ES-I3 (cell line): Measurements from ENCODE around the gene SGPL1.

Source experiments
- H3K36me3 ChIP-seq: 2 replicates; pipeline ENCODE4 v1.6.1; 2013; ENCODE audit warnings: mild to moderate bottlenecking, low read length, control low read depth, moderate library complexity; ENCODE audit not compliant: insufficient read depth
- H3K4me1 ChIP-seq: 2 replicates; pipeline ENCODE4 v1.6.1; 2013; ENCODE audit warnings: mild to moderate bottlenecking, control low read depth, low read length; ENCODE audit not compliant: insufficient read depth
- H3K9ac ChIP-seq: 2 replicates; pipeline ENCODE4 v1.6.1; 2013; ENCODE audit warnings: low read depth, mild to moderate bottlenecking, low read length, moderate library complexity
- H3K9me3 ChIP-seq: 2 replicates; pipeline ENCODE4 v1.6.1; 2013; ENCODE audit warnings: mild to moderate bottlenecking, low read length, moderate library complexity; ENCODE audit not compliant: control insufficient read depth, insufficient read depth

Gene SGPL1

DNA sequence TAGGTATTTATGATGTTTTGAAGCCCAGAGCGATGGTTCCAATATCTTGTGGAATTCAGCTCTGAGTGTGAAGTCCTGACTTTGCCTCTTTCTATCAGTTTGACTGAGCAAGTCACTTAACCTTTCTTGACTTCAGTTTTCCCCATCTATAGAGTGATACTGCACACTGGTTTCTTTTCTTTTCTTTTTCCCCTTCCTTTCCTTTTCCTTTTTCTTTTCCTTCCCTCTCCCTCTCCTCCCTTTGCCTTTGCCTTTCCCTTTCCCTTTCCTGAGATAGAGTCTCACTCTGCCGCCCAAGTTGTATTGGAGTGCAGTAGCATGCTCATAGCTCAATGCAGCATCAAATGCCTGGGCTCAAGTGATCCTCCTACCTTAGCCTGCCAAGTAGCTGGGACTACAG is 20.6 kb downstream of the SGPL1 start:
- Histone ChIP-seq H3K36me3 (no peaks in the 10 kb centered on the region), H3K4me1 (no peaks in the 10 kb centered on the region), H3K9ac (no peak overlapping the region), H3K9me3 (peaks cover 2% of the 10 kb centered on the region; the same call in 1 of the 2 replicates)

DNA sequence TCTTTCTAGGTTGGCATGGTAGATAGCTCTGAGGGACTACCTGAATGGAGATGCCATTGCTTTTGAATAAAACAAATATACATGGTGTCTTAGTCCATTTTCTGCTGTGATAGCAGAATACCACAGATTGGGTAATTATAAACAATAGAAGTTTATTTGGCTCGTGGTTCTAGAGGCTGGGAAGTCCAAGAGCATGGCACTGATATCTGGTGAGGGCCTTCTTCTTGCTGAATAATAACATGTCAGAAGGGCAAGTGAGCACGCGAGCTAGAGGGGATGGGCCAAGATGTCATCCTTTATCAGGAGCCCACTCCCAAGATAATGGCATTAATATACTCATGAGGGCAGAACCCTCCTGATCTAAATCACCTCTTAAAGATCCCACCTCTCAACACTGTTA is 21.9 kb downstream of the SGPL1 start:
- peaks cover 2% of the 10 kb centered on the region; the same call in 1 of the 2 replicates for H3K9me3 ChIP-seq
- H3K9ac ChIP-seq, result no peak overlapping the region
- H3K4me1 ChIP-seq, result no peaks in the 10 kb centered on the region
- H3K36me3 ChIP-seq, result no peaks in the 10 kb centered on the region

DNA sequence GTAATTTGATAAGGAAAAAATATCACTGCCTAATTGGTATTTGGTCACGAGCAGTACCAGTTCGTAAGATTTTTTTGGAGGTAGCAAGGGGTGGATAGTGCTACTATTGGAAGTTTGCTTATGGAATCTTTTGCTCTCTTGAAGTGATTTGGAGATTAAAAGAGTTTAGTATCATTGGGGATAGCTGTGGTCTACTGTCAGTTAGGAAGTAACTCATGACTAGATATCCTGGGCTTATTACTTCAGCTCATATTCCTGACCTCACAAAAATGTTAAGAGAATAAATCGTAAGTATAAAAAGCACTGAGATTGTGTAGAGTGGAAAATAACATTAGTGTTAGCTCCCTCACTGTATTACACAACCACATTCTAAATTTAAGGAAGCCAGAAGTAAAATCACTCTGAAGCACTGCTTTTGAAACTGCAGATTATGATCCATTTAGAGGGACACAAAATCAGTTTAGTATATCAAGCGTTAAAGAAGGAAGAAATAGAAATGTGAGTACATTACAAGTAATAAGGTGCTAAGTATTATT is 22.6 kb downstream of the SGPL1 start:
- Histone ChIP-seq H3K4me1 (no peaks in the 10 kb centered on the region), H3K9me3 (peaks cover 2% of the 10 kb centered on the region; the same call in 1 of the 2 replicates), H3K9ac (no peak overlapping the region), H3K36me3 (no peaks in the 10 kb centered on the region)

DNA sequence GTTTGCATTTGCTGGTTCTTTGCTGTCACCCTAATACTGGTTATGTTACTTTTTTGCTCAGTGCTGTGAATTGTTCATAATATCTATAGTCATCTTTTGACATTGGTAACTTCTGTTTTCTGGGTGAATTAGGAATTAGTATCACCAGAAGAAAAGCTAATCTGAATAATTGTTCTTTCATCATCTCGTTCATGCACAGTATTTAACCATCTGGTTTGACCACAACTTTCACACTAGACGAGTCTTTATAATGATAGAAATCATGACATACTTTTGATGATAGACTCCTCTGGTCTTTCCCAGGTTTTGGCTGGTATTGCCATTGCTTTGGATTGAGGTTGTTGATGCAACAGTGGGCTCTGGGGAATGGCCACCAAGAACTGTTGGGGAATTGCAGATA is 25.1 kb downstream of the SGPL1 start:
- no peaks in the 10 kb centered on the region for H3K4me1 ChIP-seq
- H3K9ac ChIP-seq, result no peak overlapping the region
- peaks cover 7% of the 10 kb centered on the region for H3K36me3 ChIP-seq
- H3K9me3 ChIP-seq, result peaks cover 2% of the 10 kb centered on the region; the same call in 1 of the 2 replicates

DNA sequence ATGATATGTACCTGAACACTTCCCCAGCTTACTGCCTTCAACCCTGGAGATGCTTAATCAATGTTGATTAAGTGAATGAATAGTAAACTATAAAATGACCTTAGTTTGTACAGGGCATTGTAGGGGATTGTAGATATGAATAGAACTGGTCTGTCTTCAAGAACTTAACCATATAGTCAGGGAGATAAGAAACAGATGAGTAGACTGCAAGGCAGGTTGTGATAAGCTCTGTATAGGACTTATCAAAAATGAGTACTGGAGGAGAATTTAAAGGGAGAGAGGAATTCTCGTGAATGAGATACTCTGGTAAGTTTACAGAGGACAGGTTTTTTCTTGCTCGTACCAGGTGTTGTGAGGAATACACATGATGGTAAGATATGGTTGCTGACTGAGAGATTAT is 27.6 kb downstream of the SGPL1 start:
- no peaks in the 10 kb centered on the region for H3K4me1 ChIP-seq
- H3K36me3 ChIP-seq, result peaks cover 7% of the 10 kb centered on the region
- no peak overlapping the region for H3K9ac ChIP-seq
- H3K9me3 ChIP-seq, result no peaks in the 10 kb centered on the region

DNA sequence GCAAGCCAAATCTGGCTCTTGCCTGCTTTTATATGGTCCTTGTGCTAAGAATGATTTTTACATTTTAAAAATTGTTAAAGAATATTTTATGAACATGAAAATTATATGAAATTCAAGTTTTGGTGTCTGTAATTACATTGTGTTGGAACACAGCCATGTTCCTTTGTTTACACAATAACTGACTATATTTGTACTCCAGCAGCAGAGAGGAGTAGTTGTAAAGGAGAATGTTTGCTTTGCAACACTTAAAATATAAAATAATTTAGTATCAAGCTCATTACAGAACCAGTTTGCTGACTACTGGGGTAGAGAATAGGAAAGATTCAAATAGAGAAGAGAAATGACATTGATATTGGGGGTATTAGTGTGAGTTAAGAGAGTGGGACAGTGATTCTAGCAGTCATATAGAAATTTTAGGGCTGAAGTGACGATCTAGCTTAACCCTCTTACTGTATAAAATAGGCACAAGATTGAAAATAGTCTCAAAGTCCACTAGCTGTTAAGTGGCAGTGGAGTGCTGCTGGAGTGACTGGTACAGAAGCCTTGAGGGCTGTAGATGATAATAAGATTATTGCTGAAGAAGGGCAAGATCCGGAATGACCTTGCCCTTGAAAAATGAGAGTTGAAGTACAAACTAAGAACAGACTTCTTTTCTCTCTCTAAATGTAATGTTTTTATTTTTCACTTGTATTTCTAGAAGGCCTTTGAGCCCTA is 28.2 kb downstream of the SGPL1 start:
- H3K36me3 ChIP-seq, result peaks cover 7% of the 10 kb centered on the region
- no peak overlapping the region for H3K9ac ChIP-seq
- no peaks in the 10 kb centered on the region for H3K4me1 ChIP-seq
- H3K9me3 ChIP-seq, result no peaks in the 10 kb centered on the region

DNA sequence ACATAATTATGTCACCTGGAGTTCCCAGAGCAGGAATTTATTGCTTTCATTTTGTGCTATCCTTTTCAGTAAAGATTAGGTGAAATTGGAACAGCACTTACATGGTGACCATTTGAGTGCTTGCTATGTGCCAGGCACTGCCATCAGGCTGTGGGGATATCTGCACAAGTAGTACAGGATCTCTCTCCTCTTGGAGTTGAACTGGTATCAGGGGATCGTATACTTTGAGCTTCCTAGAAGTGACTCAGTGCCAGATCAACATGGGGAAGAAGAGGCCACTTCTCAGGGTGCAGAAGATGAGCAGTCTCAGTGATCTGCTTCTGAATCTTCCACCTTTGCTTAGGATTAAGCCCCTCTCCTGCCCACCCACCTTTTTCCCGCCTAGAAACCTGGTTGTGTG is 29.5 kb downstream of the SGPL1 start:
- H3K9ac ChIP-seq, result no peak overlapping the region
- no peaks in the 10 kb centered on the region for H3K9me3 ChIP-seq
- H3K4me1 ChIP-seq, result no peaks in the 10 kb centered on the region
- peaks cover 7% of the 10 kb centered on the region for H3K36me3 ChIP-seq

DNA sequence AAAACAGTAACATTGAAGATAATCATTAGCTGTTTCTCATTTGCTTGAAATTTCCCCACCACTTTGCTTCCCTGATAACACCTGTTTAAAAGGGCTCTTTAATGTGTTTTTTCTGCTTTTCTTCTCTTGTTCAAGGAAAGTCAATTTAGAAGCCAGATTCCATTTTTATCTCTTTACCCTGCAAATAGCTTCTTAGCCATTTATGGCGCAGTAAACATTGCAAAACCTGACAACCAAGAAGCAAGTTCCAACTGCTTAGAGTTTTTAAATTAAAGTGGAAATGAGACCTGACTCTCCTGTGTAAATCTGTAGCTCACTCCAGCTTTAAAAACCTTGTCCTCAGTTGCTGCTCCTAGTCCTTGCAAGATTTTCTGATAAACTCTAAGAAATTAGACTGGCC is 30.1 kb downstream of the SGPL1 start:
- Histone ChIP-seq H3K9ac (no peak overlapping the region), H3K36me3 (peaks cover 7% of the 10 kb centered on the region), H3K4me1 (no peaks in the 10 kb centered on the region), H3K9me3 (no peaks in the 10 kb centered on the region)

DNA sequence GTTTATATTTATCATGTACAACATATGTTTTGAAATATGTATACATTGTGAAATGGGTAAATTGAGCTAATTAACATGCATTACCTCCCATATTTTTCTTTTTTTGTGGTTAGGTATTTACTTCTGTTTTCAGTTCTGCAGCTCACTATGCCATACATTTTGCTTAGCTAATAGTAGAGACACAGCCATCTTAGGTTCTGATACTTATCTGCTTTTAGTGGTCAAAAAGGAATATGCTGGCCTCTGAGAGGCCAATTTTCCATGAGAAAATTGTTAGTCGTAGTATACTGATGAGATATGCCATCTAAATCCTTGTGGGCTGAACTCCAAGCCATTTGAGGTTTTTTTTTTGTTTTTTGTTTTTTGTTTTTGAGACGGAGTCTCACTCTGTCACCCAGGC is 31.0 kb downstream of the SGPL1 start:
- Histone ChIP-seq H3K4me1 (no peaks in the 10 kb centered on the region), H3K36me3 (peaks cover 7% of the 10 kb centered on the region), H3K9me3 (no peaks in the 10 kb centered on the region), H3K9ac (no peak overlapping the region)

DNA sequence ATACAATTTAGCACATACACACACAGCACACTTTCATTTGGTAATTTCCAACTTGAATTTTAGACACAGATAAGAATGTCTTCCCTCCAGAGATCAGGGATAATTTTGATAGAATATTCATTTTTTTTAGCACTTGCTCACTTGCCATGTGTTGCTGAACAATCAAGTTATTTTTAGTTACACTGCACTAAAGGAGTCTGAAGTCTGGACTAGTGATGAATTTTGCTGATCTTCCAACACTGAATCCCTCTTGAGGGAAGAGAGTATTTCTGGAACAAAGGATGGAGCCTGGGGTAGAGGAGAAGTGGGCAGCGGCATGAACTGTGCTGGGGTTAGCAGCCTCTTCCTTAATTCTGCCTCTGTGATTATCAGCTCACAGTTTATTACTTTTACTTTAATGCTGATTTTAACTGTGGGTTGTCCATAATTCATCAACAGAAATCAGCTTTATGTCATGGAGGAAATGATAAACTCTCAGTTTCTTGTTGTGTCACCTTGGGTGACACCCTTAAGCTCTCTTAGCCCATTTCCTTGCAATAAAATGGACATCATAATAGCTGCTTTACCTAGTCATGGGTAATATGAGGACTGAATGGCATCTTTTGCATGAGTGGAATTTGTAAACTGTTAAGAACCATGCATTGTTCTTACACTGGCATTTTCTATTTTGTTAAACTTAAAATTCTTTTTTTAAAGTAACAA is 32.1 kb downstream of the SGPL1 start:
- Histone ChIP-seq H3K4me1 (no peaks in the 10 kb centered on the region), H3K9me3 (no peaks in the 10 kb centered on the region), H3K36me3 (peaks cover 7% of the 10 kb centered on the region), H3K9ac (no peak overlapping the region)

DNA sequence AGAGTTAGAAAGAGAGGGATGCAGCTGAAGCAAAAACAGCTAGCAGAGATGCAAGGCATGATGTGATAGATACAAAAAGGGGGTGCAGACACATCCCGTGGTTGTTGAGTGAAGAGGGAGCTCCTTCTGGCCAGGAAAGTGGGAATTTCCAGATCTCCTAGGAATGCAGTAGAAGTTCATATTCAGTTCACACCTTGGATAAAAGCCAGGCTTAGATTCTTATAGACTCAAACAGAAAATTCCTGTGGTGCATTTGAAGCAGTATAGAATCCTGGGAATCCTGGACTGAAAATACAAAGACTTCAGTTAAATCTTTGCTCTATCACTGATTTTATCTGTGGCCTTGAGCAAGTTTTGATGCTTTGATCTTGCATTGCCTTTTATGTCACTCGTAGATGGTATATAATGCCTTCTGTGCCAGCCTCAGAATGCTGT is 33.9 kb downstream of the SGPL1 start:
- Histone ChIP-seq H3K4me1 (no peaks in the 10 kb centered on the region), H3K9ac (no peak overlapping the region), H3K9me3 (no peaks in the 10 kb centered on the region), H3K36me3 (peaks cover under 1% of the 10 kb centered on the region; the same call in 1 of the 2 replicates)

DNA sequence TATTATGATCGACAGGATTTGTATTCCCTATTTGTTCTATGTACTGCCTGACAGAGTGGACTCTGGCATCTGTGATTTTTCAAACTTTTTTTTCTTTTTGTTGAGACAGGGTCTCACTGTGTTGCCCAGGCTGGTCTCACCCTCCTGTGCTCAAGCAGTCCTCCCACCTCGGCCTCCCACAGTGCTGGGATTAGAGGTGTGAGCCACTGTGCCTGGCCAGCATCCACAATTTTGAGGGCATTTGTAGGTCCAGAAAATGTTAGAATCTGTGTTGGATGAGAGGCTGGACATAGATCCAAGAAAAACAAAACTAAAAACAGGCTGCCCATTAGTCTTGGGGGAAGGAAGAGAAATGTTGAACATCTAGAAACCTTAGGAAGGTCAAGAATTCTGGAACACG is 34.3 kb downstream of the SGPL1 start:
- H3K9ac ChIP-seq, result no peak overlapping the region
- no peaks in the 10 kb centered on the region; the same call in 1 of the 2 replicates for H3K36me3 ChIP-seq
- no peaks in the 10 kb centered on the region for H3K9me3 ChIP-seq
- H3K4me1 ChIP-seq, result no peaks in the 10 kb centered on the region

DNA sequence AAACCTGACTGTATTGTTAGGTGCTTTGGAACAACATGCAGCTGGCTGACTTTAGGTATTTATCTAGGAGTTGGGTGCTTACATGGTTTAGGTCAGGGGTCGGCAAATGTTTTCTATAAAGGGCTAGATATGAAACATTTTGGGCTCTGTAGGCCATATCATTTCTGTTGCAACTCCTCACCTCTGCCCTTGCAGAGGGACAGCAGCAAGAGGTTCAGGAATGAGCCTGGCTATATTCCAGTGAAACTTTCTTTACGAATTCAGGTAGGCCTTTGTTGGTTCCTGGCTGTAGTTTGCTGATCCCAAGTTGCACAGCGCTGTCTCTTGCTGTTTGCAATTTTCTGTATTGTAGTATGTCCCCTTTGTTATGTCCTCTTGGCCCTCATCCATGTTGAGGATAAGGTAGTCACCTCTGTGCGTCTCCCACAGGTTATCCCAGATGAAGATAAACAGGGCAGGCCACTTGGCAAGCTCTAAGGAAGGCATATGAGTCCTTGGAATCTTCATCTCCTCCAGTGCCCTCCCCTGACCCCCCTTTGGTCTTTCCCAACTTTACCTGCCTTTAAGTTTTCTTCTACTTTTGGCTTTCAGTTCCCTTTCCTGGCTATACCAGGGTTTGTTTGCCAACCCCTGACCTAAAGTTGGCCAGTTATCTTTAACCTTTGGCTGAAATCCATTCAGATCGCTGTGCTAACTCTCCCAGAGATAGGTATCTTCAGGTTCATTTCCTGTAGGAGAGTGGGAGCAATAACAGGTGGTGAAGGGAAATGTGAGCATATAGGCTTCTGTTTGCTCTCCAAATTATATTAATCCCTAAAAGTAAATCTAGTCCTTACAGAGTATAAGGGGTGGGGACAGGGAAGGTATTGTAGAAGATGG is 36.1 kb downstream of the SGPL1 start:
- no peaks in the 10 kb centered on the region; the same call in 1 of the 2 replicates for H3K36me3 ChIP-seq

DNA sequence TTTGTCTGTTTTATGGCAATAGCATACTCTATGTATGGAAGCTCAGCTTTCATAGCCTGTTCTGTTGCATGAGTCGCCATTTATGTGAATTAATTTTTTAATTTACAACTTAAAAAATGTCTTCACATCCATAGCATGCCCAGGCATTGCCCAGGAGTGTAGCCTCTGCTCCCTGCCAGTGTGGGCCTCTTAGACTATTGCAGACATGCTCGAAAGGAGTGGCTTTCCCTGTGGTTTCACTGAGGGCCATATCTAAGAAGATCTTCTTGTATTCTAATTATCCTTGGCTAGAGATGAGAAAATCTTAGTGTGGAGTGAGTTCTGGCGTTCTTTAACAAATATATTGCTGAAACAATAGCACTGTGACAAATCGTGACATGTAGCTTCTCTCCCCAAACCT is 37.3 kb downstream of the SGPL1 start:
- H3K9me3 ChIP-seq, result no peaks in the 10 kb centered on the region
- H3K36me3 ChIP-seq, result peaks cover 2% of the 10 kb centered on the region
- H3K4me1 ChIP-seq, result no peaks in the 10 kb centered on the region
- H3K9ac ChIP-seq, result no peak overlapping the region

More for the DNA sequence above, 36.1 kb downstream of the SGPL1 start:
- no peak overlapping the region for H3K9ac ChIP-seq
- H3K4me1 ChIP-seq, result no peaks in the 10 kb centered on the region
- H3K9me3 ChIP-seq, result no peaks in the 10 kb centered on the region
